Omental fat pad (tissue), 4 donors: ENCODE measurements around the gene SS18L1. TPM values are rescaled to one million over a fixed set of nuclear protein-coding genes. Genes with fewer than 3 reads are reported as not detected.

Source experiments
- ATAC-seq: fragments of 150-250 bp; one replicate; pipeline ENCODE4 v1.9.1; 2016; ENCODE audit warnings: mild to moderate bottlenecking, moderate library complexity; ENCODE audit not compliant: low FRiP score
- DNase-seq: peaks from one replicate; pipeline ENCODE4 v3.0.0-alpha.2; 2019; ENCODE audit warnings: low spot score
- CTCF ChIP-seq, 3 donors: fragments of 450-650 bp; IDR thresholded peaks; one replicate each; pipeline ENCODE4 v1.5.1; 2016 to 2017; ENCODE audit warnings: antibody characterized with exemption in 3 of 3, mild to moderate bottlenecking in 3 of 3, moderate library complexity in 2 of 3
- total RNA-seq, 4 donors: library from RNA; depleted of rRNA; stranded (reverse); fragments of >200 nt; gene quantifications; one replicate each; pipeline ENCODE4 v1.1.0, GENCODE V29; 2016

SS18L1 gene
- total RNA-seq, 4 donors from 2014 or later: 10.3 to 23.4 (median 12.3) TPM

GRCh38 chr20:62212299-62212698, 68.7 kb downstream of the SS18L1 start:
- no peak for ATAC-seq
- DNase-seq: no peak
- no peak for TF ChIP-seq CTCF (IDR thresholded peaks at IDR 0.05)

GRCh38 chr20:62214067-62214466, 70.5 kb downstream of the SS18L1 start:
- DNase-seq (no peak), ATAC-seq (no peak)
- no peak for TF ChIP-seq CTCF (IDR thresholded peaks at IDR 0.05)

DNA sequence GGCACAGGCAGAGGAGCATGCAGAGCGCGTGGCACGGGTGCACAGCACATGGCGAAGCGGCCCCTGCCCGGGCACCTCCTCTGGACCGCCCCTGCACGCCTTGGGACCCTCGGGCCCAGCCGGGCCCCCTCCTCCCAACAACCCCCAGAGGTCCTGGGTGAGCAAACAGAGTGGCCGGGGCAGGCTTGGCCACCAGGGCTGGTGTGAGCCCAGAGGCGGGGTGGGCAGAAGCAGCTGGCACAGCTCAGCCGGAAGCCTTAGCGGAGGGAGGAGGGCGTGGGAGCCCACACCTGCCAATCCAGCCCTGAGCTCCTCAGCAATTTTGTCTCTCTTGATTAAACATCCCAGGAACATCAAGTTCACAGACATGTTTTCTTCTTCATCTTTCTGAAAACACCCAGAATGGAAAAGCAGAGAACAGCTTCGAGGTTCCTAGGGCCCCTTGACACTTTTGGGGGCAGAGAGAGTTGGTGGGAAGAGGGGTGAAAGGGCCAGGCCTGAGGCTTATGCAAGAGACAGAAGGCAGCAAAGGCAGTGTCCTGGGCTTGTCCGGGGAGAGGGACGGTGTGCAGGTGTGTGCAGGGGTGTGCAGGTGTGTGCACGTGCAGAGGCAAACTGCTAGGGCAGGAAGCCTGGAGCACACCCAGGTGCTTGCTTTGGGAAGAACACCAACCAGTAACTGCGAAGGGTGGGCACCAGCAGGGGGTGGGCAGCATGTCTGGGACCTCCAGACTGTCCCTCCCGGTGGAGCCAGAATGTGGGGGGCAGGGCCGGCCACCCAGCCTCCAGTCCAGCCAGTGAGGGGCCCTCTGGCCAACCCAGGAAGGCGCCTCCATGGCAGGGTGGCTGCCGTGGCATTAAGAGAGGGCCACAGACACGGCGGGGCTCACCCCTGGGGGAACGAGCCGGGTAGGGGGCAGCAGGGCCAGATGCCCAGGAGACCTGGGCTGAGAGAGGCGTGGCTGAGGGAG, 71.7 kb downstream of the SS18L1 start:
- DNase-seq (no peak), ATAC-seq (no peak)
- TF ChIP-seq CTCF (IDR thresholded peaks at IDR 0.05): no peak

GRCh38 chr20:62215991-62216635, 72.5 kb downstream of the SS18L1 start:
- DNase-seq (no peak), ATAC-seq (no peak)
- TF ChIP-seq CTCF (IDR thresholded peaks at IDR 0.05): no peak

DNA sequence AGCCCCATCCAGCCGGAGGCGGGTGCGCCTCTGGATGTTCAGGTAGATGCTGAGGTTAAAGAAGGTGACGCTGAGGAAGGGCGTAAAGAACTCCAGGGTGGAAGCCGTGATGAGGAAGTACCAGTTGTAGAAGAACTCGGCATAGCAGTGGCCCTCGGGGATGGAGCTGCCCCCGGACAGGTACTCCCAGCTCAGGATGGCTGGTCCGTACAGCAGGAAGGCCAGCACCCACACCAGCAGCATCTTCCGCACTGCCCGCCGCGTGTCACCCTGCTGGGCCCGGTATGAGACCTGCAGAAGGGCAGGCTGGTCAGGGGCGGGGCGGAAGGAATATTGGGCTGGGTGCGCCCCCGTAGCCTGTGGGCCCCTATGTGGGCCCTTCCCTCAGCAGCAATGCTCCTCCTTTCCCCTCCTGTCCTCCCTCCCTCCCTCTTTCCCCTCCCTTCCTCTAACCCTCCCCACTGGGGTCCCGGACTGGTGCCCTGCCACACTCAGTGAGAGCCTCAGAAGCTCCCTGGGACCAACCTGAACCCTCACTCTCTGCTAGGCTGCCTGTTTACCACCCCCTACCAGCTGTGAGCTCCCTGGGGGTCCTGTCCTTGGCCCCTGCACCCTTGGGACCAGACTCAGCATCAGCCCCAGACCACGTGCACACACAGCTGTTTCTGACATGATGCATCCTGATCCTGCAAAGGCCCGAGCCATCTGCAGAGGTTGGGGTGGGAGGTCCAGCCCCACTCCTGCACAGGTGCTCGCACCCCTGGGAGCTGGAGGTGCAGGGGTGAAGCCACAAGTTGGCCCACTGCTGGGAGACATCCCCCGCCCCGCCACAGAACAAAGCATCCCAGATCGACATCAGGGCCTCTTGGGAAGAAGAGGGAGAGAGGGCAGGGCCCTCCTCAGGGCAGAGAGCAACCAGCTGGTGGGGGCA, 73.3 kb downstream of the SS18L1 start:
- DNase-seq: no peak
- no peak for ATAC-seq
- TF ChIP-seq CTCF (IDR thresholded peaks at IDR 0.05): no peak

DNA sequence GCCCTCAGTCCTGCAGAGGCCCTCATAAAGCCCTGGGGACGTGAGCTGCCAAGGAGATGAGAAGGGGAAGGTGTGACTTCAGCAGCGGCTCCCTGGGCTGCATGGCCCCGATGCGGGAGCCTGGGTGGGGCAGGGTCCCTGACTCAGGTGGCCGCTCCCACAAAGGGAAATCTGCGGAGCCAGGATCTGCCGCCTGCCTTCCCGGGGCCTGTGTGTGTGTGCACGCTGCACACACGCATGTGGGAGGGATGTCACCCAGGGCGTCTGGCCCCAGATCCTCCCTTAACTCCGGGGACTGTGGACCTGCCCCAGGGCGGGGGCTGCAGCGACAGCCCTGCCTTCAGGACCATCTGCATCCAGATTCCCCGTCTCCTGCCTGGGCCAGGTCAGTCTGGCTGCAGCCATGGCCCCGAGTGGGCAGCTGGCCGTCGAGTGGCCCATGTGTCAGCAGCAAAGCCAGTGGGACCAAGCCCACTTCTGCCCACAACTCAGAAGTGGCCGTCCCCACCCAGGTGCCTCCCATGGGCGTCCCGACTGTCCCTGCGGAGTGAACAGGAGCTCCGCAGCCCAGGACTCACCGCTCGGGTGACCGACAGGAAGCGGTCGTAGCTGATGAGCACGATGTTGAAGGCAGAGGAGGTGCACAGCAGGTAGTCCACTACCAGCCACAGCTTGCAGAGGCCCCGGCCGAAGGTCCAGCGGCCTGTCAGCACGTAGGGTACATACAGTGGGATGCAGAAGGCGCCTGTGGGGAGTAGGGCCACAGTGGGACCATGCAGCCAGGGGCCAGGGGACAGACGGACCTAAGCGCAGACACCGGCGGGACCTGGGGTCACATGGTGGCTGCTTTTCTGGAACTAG, 74.6 kb downstream of the SS18L1 start:
- no peak for DNase-seq
- ATAC-seq: no peak
- no peak for TF ChIP-seq CTCF (IDR thresholded peaks at IDR 0.05)
